A549 treated with AZD9567 at 1 μM for 4 hours (cell line): ENCODE measurements around the gene SYK. TPM values are rescaled to one million over a fixed set of nuclear protein-coding genes. Genes with fewer than 3 reads are reported as not detected.

Experiments
- total RNA-seq: library from RNA; stranded (reverse); fragments of 200-300 nt; extraction: Qiagen RNA extraction; gene quantifications from 5 replicates; pipeline ENCODE4 v1.2.3, GENCODE V29; 2022; ENCODE audit not compliant: insufficient read depth

The SYK gene
- total RNA-seq = 0.02 to 0.15 TPM in 2 of 5 replicates, not detected in the others

DNA sequence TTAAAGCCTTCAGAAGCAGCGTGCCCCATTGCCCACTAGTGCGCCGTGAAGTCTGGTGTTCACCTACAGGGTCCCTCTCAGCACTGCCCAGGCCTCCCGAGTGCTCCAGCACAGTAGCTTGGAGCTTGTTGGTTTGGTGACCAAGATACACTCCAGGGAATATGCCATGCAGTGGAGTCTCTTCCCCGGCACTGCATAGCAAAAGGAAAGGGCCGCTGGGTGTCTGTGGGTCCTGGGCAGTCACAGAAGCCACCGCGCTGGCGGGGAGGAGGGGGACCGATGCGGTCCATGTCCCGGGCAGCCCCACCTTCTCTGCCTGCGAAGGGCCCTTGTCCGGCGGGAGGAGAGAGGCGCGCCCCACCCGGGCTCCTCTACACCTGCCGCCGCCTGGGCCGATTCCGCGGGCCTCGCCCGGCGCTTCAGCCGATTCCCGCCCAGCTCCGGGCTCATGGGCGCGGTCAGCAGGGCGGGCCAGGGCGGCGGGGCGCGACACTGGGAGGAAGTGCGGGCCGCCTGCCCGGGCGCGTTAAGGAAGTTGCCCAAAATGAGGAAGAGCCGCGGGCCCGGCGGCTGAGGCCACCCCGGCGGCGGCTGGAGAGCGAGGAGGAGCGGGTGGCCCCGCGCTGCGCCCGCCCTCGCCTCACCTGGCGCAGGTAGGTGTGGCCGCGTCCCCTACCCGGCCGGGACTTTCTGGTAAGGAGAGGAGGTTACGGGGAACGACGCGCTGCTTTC lies at the start of gene SYK:
Gene SYK (plus strand): TSS at position 579 of the 732 bp plus-strand sequence. CDS start 42,080 bp downstream, outside the sequence.

Other genes starting within 250 kb of the SYK start
- 0.01 to 0.02 TPM in 2 of 5 replicates, not detected in the others for gene DIRAS2, start 159.0 kb upstream of the SYK start, total RNA-seq